HepG2 (cell line): ENCODE results near the gene SRI. TPM values are rescaled to one million over a fixed set of nuclear protein-coding genes. Genes with fewer than 3 reads are reported as not detected.

ENCODE experiments used
- ATAC-seq: fragments of 200-7000 bp; cut with Tn5 transposase; 3 replicates; pipeline ENCODE4 v1.9.1; 2020; ENCODE audit warnings: mild to moderate bottlenecking, moderate library complexity
- BruUV-seq: library from RNA; stranded (reverse); fragments of 400-500 nt; replicated peaks from 2 replicates; lab custom pipeline; 2021; lab: Mats Ljungman, UMichigan
- CTCF ChIA-PET: fragments of 300-600 bp; formaldehyde crosslinking; extraction: SDS; loops from one replicate; lab custom pipeline; 2021; ENCODE audit warnings: low total read pairs, inconsistent platforms, low intra/inter-chr PET ratio; lab: Yijun Ruan, JAX
- POLR2A ChIA-PET: fragments of 350-600 bp; sonication (Branson Sonifier 250); formaldehyde crosslinking; loops from one replicate; lab custom pipeline; 2020; ENCODE audit warnings: antibody characterized with exemption, inconsistent platforms; lab: Yijun Ruan, JAX
- DNase-seq: peaks from one replicate; pipeline ENCODE4 v3.0.0-alpha.2; 2015; ENCODE audit warnings: low spot score
- FAIRE-seq: peaks from 3 replicates; lab custom pipeline; 2011; peaks lifted over from hg19 to GRCh38; lab: Jason Lieb, UNC
- H2AFZ ChIP-seq: one replicate; pipeline ENCODE4 v1.6.1; 2011; ENCODE audit warnings: low read length, inconsistent platforms
- H3K27ac ChIP-seq: fragments of 300-600 bp; 3 replicates; pipeline ENCODE4 v1.8.0; 2011; ENCODE audit warnings: mixed run types, mild to moderate bottlenecking, mixed read lengths, low read length, inconsistent platforms; ENCODE audit not compliant: insufficient read depth; ENCODE audit errors: extremely low read length
- H3K27me3 ChIP-seq, 2 experiments: fragments of 200-600 bp in 1 of 2; 2 replicates in 1 of 2; 3 replicates in 1 of 2; pipeline versions ENCODE4 v1.6.0 to v1.8.0; 2011; ENCODE audit warnings: low read length in 2 of 2, mild to moderate bottlenecking in 2 of 2, moderate library complexity in 2 of 2, inconsistent platforms in 1 of 2; ENCODE audit not compliant: insufficient read depth in 2 of 2, control insufficient read depth in 1 of 2
- H3K36me3 ChIP-seq, 2 experiments: fragments of 200-600 bp in 1 of 2; replicated peaks in 1 of 2; 2 replicates in 1 of 2; 3 replicates in 1 of 2; pipeline versions ENCODE4 v1.5.1 to v1.8.0; 2011; ENCODE audit warnings: low read length in 2 of 2, inconsistent platforms in 1 of 2; ENCODE audit not compliant: insufficient read depth in 2 of 2, control insufficient read depth in 1 of 2
- H3K4me1 ChIP-seq: 2 replicates; pipeline ENCODE4 v1.5.1; 2012; ENCODE audit warnings: low read length, inconsistent platforms; ENCODE audit not compliant: insufficient read depth
- H3K4me2 ChIP-seq: 2 replicates; pipeline ENCODE4 v1.6.0; 2011; ENCODE audit warnings: low read depth, low read length, inconsistent platforms
- H3K4me3 ChIP-seq, 3 experiments: fragments of 200-600 bp in 1 of 3; sonication (generic), shearing (Covaris generic) in 1 of 3; replicated peaks in 1 of 3; 2 replicates each; pipeline ENCODE4 v1.5.1; 2011 to 2016; ENCODE audit warnings: low read length in 3 of 3, inconsistent platforms in 2 of 3, low read depth in 2 of 3, mild to moderate bottlenecking in 2 of 3, control low read depth in 1 of 3, mixed read lengths in 1 of 3; ENCODE audit not compliant: insufficient read depth in 1 of 3
- H3K79me2 ChIP-seq: one replicate; pipeline ENCODE4 v1.6.1; 2011; ENCODE audit warnings: low read length, inconsistent platforms; ENCODE audit not compliant: insufficient read depth
- H3K9ac ChIP-seq: 2 replicates; pipeline ENCODE4 v1.6.0; 2011; ENCODE audit warnings: mild to moderate bottlenecking, low read depth, low read length, inconsistent platforms; ENCODE audit not compliant: insufficient read depth
- H3K9me3 ChIP-seq: 2 replicates; pipeline ENCODE4 v1.5.1; 2012; ENCODE audit warnings: mild to moderate bottlenecking, low read length
- H4K20me1 ChIP-seq: 2 replicates; pipeline ENCODE4 v1.6.0; 2011; ENCODE audit warnings: inconsistent platforms, mild to moderate bottlenecking, low read length, moderate library complexity; ENCODE audit not compliant: insufficient read depth
- ELK4 ChIP-seq: sonication (generic); formaldehyde crosslinking; IDR thresholded peaks from 2 replicates; pipeline ENCODE4 v1.9.0; 2021; ENCODE audit warnings: missing genetic modification reagents, borderline replicate concordance
- FOXP1 ChIP-seq, 2 experiments: fragments of 450-650 bp in 1 of 2; IDR thresholded peaks; 2 replicates each; pipeline ENCODE4 v1.6.1; 2017 to 2018; ENCODE audit warnings: antibody characterized with exemption in 1 of 2
- KDM1A ChIP-seq: IDR thresholded peaks from 2 replicates; pipeline ENCODE4 v1.6.1; 2016; ENCODE audit warnings: missing compliant biosample characterization
- MEF2D ChIP-seq: sonication (generic); formaldehyde crosslinking; IDR thresholded peaks from 2 replicates; pipeline ENCODE4 v1.5.1; 2020; ENCODE audit warnings: mild to moderate bottlenecking, missing genetic modification reagents
- SATB2 ChIP-seq: sonication (generic); formaldehyde crosslinking; IDR thresholded peaks from 2 replicates; pipeline ENCODE4 v1.5.0; 2020; ENCODE audit warnings: missing genetic modification reagents
- TARDBP ChIP-seq: sonication (generic); formaldehyde crosslinking; IDR thresholded peaks from 2 replicates; pipeline ENCODE4 v1.8.0; 2022; ENCODE audit warnings: mild to moderate bottlenecking, missing genetic modification reagents
- ZBED4 ChIP-seq: sonication (generic); formaldehyde crosslinking; IDR thresholded peaks from 2 replicates; pipeline ENCODE4 v1.4.0; 2020; ENCODE audit warnings: missing genetic modification reagents, borderline replicate concordance
- ZBTB2 ChIP-seq: sonication (generic); formaldehyde crosslinking; IDR thresholded peaks from 2 replicates; pipeline ENCODE4 v1.8.0; 2022; ENCODE audit warnings: low read depth, missing genetic modification reagents
- ZFP1 ChIP-seq: IDR thresholded peaks from 2 replicates; pipeline ENCODE4 v1.6.1; 2016
- ZNF235 ChIP-seq: sonication (generic); formaldehyde crosslinking; IDR thresholded peaks from 2 replicates; pipeline ENCODE4 v1.8.1; 2023; ENCODE audit warnings: mild to moderate bottlenecking, missing genetic modification reagents, borderline replicate concordance
- ZNF34 ChIP-seq: sonication (generic); formaldehyde crosslinking; IDR thresholded peaks from 2 replicates; pipeline ENCODE4 v1.4.0; 2020; ENCODE audit warnings: mild to moderate bottlenecking, missing genetic modification reagents, borderline replicate concordance
- ZNF790 ChIP-seq: sonication (generic); formaldehyde crosslinking; IDR thresholded peaks from 2 replicates; pipeline ENCODE4 v1.8.0; 2022; ENCODE audit warnings: missing genetic modification reagents, mild to moderate bottlenecking, borderline replicate concordance
- WGBS: methylation state at CpG from one replicate; pipeline ENCODE4 v1.1.6; 2017; ENCODE audit warnings: low lambda C conversion rate; 5-methylcytosine and 5-hydroxymethylcytosine counted together
- in situ Hi-C: cut with HindIII; loops from 2 replicates; pipeline ENCODE4 v1.10.0; 2017; ENCODE audit warnings: low pct_unique_long_range_greater_than_20kb; ENCODE audit not compliant: extremely low pct_ligation_motif_present
- intact Hi-C: fragments of 100-400 bp; cut with micrococcal nuclease; formaldehyde crosslinking; loops from one replicate; pipeline ENCODE4 v1.10.0; 2022; ENCODE audit not compliant: unreplicated experiment
- polyA plus RNA-seq, 8 experiments: library from polyadenylated mRNA; depleted of rRNA in 3 of 8; stranded (reverse) in 7 of 8; unstranded in 1 of 8; fragments of >200 nt; fragmentation: Illumina TruSeq in 4 of 8; extraction: Trizol in 4 of 8; gene quantifications; 2 replicates each; pipeline versions ENCODE4 v1.2.1 to v1.2.3, GENCODE V29; 2011 to 2016; ENCODE audit warnings: low read depth in 4 of 8, missing spikeins in 1 of 8, mixed read lengths in 1 of 8; ENCODE audit not compliant: insufficient read depth in 1 of 8
- total RNA-seq, 5 experiments: library from RNA; depleted of rRNA; stranded (reverse); fragments of >200 nt; fragmentation: Illumina TruSeq; extraction: Trizol; gene quantifications; 2 replicates each; pipeline ENCODE4 v1.2.3, GENCODE V29; 2016; ENCODE audit warnings: low read depth in 1 of 5

SRI gene
- total and polyA plus RNA-seq, 2 of the 13 experiments (the other 11 are each of a cell fraction or from before 2014, with no cell fraction given) = 0.33 TPM; not detected in 1

- H3K36me3 ChIP-seq = no peaks in the 10 kb centered on the region
- TF ChIP-seq FOXP1 (IDR thresholded peaks at IDR 0.05) (no peak), FOXP1 (CRISPR knock-in tag; IDR thresholded peaks at IDR 0.05) (no peak), ZBTB2 (no peak), ELK4 (CRISPR knock-in tag) (no peak), KDM1A (no peak), ZBED4 (CRISPR knock-in tag) (no peak), SATB2 (CRISPR knock-in tag) (no peak), ZFP1 (CRISPR knock-in tag) (no peak), ZNF235 (CRISPR knock-in tag) (no peak), ZNF34 (CRISPR knock-in tag) (no peak), MEF2D (CRISPR knock-in tag) (no peak), ZNF790 (CRISPR knock-in tag) (no peak), TARDBP (CRISPR knock-in tag) (no peak)
- TF ChIP-seq, all 625 proteins: peak for 0
- H2AFZ ChIP-seq = no peak overlapping the region
- no peaks in the 10 kb centered on the region for H3K4me1 ChIP-seq
- no peaks in the 10 kb centered on the region for H3K79me2 ChIP-seq
- FAIRE-seq = no peak
- H3K9me3 ChIP-seq = no peaks in the 10 kb centered on the region
- H4K20me1 ChIP-seq = no peaks in the 10 kb centered on the region
- H3K4me3 ChIP-seq = no peak overlapping the region
- no peak overlapping the region for H3K4me2 ChIP-seq
- peaks cover 0 to 2% of the 10 kb centered on the region in 2 experiments; a peak in 1 of 5 replicates for H3K27me3 ChIP-seq
- ChIA-PET CTCF (no interaction called here), POLR2A (no interaction called here)
- WGBS = 26% methylated on average over 4 of the region's 4 CpGs
- H3K9ac ChIP-seq = no peak overlapping the region
- no peak overlapping the region for H3K27ac ChIP-seq
- no TSS peak for BruUV-seq
- intact Hi-C loops = no loop called here
- in situ Hi-C loops = no loop called here
- DNase-seq = no peak
- ATAC-seq = no peak
These were observed 16.4 kb downstream of the SRI start for GRCh38 chr7:88203401-88203800.
